Effector CD8-positive, alpha-beta T cell (primary cell): Measurements from ENCODE around the gene MAP4K2.

Experiments used
- DNase-seq: peaks from one replicate; lab custom pipeline; 2025; lab: John Stamatoyannopoulos, UW

Gene MAP4K2

GRCh38 chr11:64754124-64754918 lies 48.7 kb downstream of the MAP4K2 start:
- no peak for DNase-seq

- DNase-seq: no peak
These were observed 49.5 kb downstream of the MAP4K2 start for GRCh38 chr11:64753380-64754123.

- no peak for DNase-seq
These were observed 50.0 kb downstream of the MAP4K2 start for GRCh38 chr11:64753019-64753379.

- no peak for DNase-seq
These were observed 50.6 kb downstream of the MAP4K2 start for GRCh38 chr11:64752175-64752970.

- DNase-seq: no peak
These were observed 51.4 kb downstream of the MAP4K2 start for GRCh38 chr11:64751580-64751979.

GRCh38 chr11:64751136-64751535 lies 51.9 kb downstream of the MAP4K2 start:
- DNase-seq: no peak

- DNase-seq: no peak
These were observed 52.5 kb downstream of the MAP4K2 start for GRCh38 chr11:64750361-64751054.

GRCh38 chr11:64747961-64748665 lies 54.9 kb downstream of the MAP4K2 start:
- DNase-seq: no peak

- no peak for DNase-seq
These were observed 56.5 kb downstream of the MAP4K2 start for GRCh38 chr11:64746486-64746885.

GRCh38 chr11:64745521-64746328 lies 57.3 kb downstream of the MAP4K2 start:
- peak; percentile 79 for DNase-seq

GRCh38 chr11:64745189-64745520 lies 57.9 kb downstream of the MAP4K2 start:
- DNase-seq: peak; percentile 57

GRCh38 chr11:64744544-64745188 lies 58.3 kb downstream of the MAP4K2 start:
- DNase-seq: peak; percentile 53

- DNase-seq: peak; percentile 74
These were observed 59.1 kb downstream of the MAP4K2 start, which contains the start of gene RASGRP2 for GRCh38 chr11:64743591-64744543. Gene RASGRP2, minus strand, starts transcription at chr11:64744142. Its CDS starts 1,276 bp downstream, at chr11:64742866.

GRCh38 chr11:64742889-64743590 lies 60.0 kb downstream of the MAP4K2 start:
- DNase-seq: peak; percentile 62

- DNase-seq: no peak
These were observed 60.7 kb downstream of the MAP4K2 start for GRCh38 chr11:64742087-64742888.

GRCh38 chr11:64741375-64742086 lies 61.5 kb downstream of the MAP4K2 start:
- no peak for DNase-seq

- DNase-seq: no peak
These were observed 63.1 kb downstream of the MAP4K2 start for GRCh38 chr11:64739871-64740270.
